ENCODE data around the gene P4HB. TPM values are rescaled to one million over a fixed set of nuclear protein-coding genes. Genes with fewer than 3 reads are reported as not detected.

P4HB gene
- total RNA-seq, 1 donor from 2014 or later, result 267 TPM

GRCh38 chr17:81808778-81809555 lies 51.4 kb downstream of the P4HB start:
- intact Hi-C loops (cut with micrococcal nuclease), result no loop called here
- Histone ChIP-seq H3K9me3 (replicated peaks) (no peaks in the 10 kb centered on the region), H3K36me3 (no peaks in the 10 kb centered on the region), H3K27me3 (ENCODE audit: low read depth) (peaks cover 95% of the 10 kb centered on the region), H3K4me1 (peaks cover 12% of the 10 kb centered on the region), H3K4me3 (no peak overlapping the region), H3K27ac (replicated peaks) (no peak overlapping the region)
- no peak for DNase-seq
- no peak for TF ChIP-seq CTCF (IDR thresholded peaks at IDR 0.05; ENCODE audit: borderline replicate concordance)

GRCh38 chr17:81807839-81808238 lies 52.5 kb downstream of the P4HB start:
- H3K4me3 ChIP-seq, result no peak overlapping the region
- peaks cover 17% of the 10 kb centered on the region for H3K4me1 ChIP-seq
- DNase-seq, result no peak
- H3K27me3 ChIP-seq (ENCODE audit: low read depth), result peaks cover 95% of the 10 kb centered on the region
- TF ChIP-seq CTCF (IDR thresholded peaks at IDR 0.05; ENCODE audit: borderline replicate concordance), result no peak
- H3K36me3 ChIP-seq, result no peaks in the 10 kb centered on the region
- intact Hi-C loops (cut with micrococcal nuclease), result no loop called here
- no peaks in the 10 kb centered on the region for H3K9me3 ChIP-seq (replicated peaks)
- H3K27ac ChIP-seq (replicated peaks), result no peak overlapping the region

- Histone ChIP-seq H3K27me3 (ENCODE audit: low read depth) (peaks cover 95% of the 10 kb centered on the region), H3K4me3 (no peak overlapping the region), H3K27ac (replicated peaks) (no peak overlapping the region), H3K9me3 (replicated peaks) (no peaks in the 10 kb centered on the region), H3K36me3 (no peaks in the 10 kb centered on the region), H3K4me1 (peaks cover 17% of the 10 kb centered on the region)
- no peak for DNase-seq
- TF ChIP-seq CTCF (IDR thresholded peaks at IDR 0.05; ENCODE audit: borderline replicate concordance), result no peak
- intact Hi-C loops (cut with micrococcal nuclease), result no loop called here
Observed at GRCh38 chr17:81807210-81807719, 53.1 kb downstream of the P4HB start.

GRCh38 chr17:81806461-81807209 lies 53.7 kb downstream of the P4HB start:
- no peak for DNase-seq
- intact Hi-C loops (cut with micrococcal nuclease), result no loop called here
- H3K9me3 ChIP-seq (replicated peaks), result no peaks in the 10 kb centered on the region
- no peak overlapping the region for H3K4me3 ChIP-seq
- peaks cover 95% of the 10 kb centered on the region for H3K27me3 ChIP-seq (ENCODE audit: low read depth)
- no peak overlapping the region for H3K27ac ChIP-seq (replicated peaks)
- H3K4me1 ChIP-seq, result peaks cover 17% of the 10 kb centered on the region
- TF ChIP-seq CTCF (IDR thresholded peaks at IDR 0.05; ENCODE audit: borderline replicate concordance), result no peak
- no peaks in the 10 kb centered on the region for H3K36me3 ChIP-seq

- intact Hi-C loops (cut with micrococcal nuclease), result no loop called here
- no peak for DNase-seq
- H3K9me3 ChIP-seq (replicated peaks), result no peaks in the 10 kb centered on the region
- H3K36me3 ChIP-seq, result no peaks in the 10 kb centered on the region
- H3K4me3 ChIP-seq, result no peak overlapping the region
- peaks cover 17% of the 10 kb centered on the region for H3K4me1 ChIP-seq
- no peak for TF ChIP-seq CTCF (IDR thresholded peaks at IDR 0.05; ENCODE audit: borderline replicate concordance)
- H3K27ac ChIP-seq (replicated peaks), result no peak overlapping the region
- peaks cover 95% of the 10 kb centered on the region for H3K27me3 ChIP-seq (ENCODE audit: low read depth)
Observed at GRCh38 chr17:81805707-81806460, 54.5 kb downstream of the P4HB start.

Data from left ventricle myocardium inferior (tissue), 1 donor.